ENCODE data around the gene FGR.

GRCh38 chr1:27650171-27650538, 15.2 kb upstream of the FGR start:
- TF ChIP-seq GATA2 (IDR thresholded peaks at IDR 0.05; ENCODE audit: low read depth, low read length) (no peak), GATA3 (IDR thresholded peaks at IDR 0.05; ENCODE audit: low read depth, low read length) (no peak)

Data from SH-SY5Y (cell line).